Activated CD8-positive, alpha-beta memory T cell treated with anti-CD3 and anti-CD28 coated beads, Interleukin-2, amount 50 U/mL, for 1 hour (primary cell): ENCODE results near the gene APBA2.
"Not testable (repeated sequence)": the region's sequence is repeated elsewhere in the genome, so short reads cannot be mapped to it uniquely, and the experiment has no call there.

Source experiments
- DNase-seq: peaks from one replicate; pipeline ENCODE4 v3.0.0-alpha.2; 2020; ENCODE audit errors: extremely low read depth

The APBA2 gene

DNA sequence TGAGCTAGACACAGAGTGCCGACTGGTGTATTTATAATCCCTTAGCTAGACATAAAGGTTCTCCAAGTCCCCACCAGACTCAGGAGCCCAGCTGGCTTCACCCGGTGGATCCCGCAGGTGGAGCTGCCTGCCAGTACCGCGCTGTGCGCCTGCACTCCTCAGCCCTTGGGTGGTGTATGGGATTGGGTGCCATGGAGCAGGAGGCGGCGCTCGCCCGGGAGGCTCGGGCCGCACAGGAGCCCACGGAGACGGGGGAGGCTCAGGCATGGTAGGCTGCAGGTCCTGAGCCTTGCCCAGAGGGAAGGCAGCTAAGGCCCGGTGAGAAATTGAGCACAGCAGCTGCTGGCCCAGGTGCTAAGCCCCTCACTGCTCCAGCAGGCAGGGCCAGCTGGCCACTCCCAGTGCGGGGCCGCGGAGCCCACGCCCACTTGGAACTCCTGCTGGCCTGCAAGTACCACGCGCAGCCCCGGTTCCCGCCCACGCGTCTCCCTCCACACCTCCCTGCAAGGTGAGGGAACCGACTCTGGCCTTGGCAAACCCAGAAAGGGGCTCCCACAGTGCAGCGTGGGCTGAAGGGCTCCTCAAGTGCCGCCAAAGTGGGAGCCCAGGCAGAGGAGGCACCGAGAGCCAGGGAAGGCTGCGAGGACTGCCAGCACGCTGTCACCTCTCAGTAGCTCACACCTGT, 274.1 kb downstream of the APBA2 start:
- DNase-seq: no peak

- DNase-seq: no peak
Observed at GRCh38 chr15:29162411-29162810, 276.6 kb downstream of the APBA2 start.

DNA sequence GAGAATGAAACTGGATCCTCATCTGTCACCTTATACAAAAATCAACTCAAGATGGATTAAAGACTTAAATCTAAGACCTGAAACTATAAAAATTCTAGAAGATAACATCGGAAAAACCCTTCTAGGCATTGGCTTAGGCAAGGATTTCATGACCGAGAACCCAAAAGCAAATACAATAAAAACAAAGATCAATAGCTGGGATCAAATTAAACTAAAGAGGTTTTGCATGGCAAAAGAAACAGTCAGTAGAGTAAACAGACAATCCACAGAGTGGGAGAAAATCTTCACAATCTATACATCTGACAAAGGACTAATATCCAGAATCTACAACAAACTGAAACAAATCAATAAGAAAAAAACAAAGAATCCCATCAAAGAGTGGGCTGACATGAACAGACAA, 281.3 kb downstream of the APBA2 start:
- not testable (repeated sequence) for DNase-seq
